ENCODE data around the gene PGAM2. TPM values are rescaled to one million over a fixed set of nuclear protein-coding genes. Genes with fewer than 3 reads are reported as not detected.

PGAM2 gene
- total RNA-seq, 2 experiments from 2014 or later, result 0.49 TPM; not detected in 1

- H3K27ac Mint-ChIP-seq, result no peak overlapping the region
- H3K27me3 Mint-ChIP-seq, result peaks cover 2% of the 10 kb centered on the region
- DNase-seq (no peak), ATAC-seq (no peak)
- peaks cover 16% of the 10 kb centered on the region for H3K4me1 Mint-ChIP-seq (ENCODE audit: low read depth)
- CTCF ChIA-PET, result interaction anchor here (1.7 kb wide), 1 partner anchor 17 kb away, joined by 5 read pairs; the partner anchor contains the start of gene POLD2
- no peaks in the 10 kb centered on the region for H3K9me3 Mint-ChIP-seq
- H3K36me3 Mint-ChIP-seq (ENCODE audit: low read depth), result peaks cover 4% of the 10 kb centered on the region
- H3K4me3 Mint-ChIP-seq, result peak overlapping the region; percentile 81
- intact Hi-C loops (cut with micrococcal nuclease), result no loop called here
- POLR2A ChIA-PET, result interaction anchor here (0.9 to 3.5 kb wide), 11 partner anchors 8 to 62 kb away, joined by 3 to 17 read pairs (median 3); partner anchors contain the start of gene DBNL
- no peak for TF ChIP-seq CTCF (IDR thresholded peaks at IDR 0.05)
These were observed 40.5 kb upstream of the PGAM2 start for GRCh38 chr7:44105832-44106231.

GRCh38 chr7:44104860-44105771 is 39.7 kb upstream of the PGAM2 start:
- intact Hi-C loops (cut with micrococcal nuclease), result no loop called here

GRCh38 chr7:44103923-44104859 is 38.8 kb upstream of the PGAM2 start, which contains the start of gene AEBP1:
AEBP1 (plus strand) TSS chr7:44104345; CDS start chr7:44104666, 321 bp downstream.
- Mint-ChIP-seq H3K4me3 (peak within 1 kb of the TSS; percentile 81), H3K27me3 (peaks cover 2% of the 10 kb centered on the region), H3K27ac (peak within 1 kb of the TSS; percentile 56), H3K36me3 (ENCODE audit: low read depth) (peaks cover 2% of the 10 kb centered on the region), H3K9me3 (no peaks in the 10 kb centered on the region), H3K4me1 (ENCODE audit: low read depth) (peaks cover 19% of the 10 kb centered on the region)
- intact Hi-C loops (cut with micrococcal nuclease), result no loop called here
- POLR2A ChIA-PET, result interaction anchor here (1.0 to 3.5 kb wide), 5 partner anchors 10 to 60 kb away, joined by 3 to 17 read pairs (median 7); partner anchors contain the start of genes DBNL and POLD2
- no peak for TF ChIP-seq CTCF (IDR thresholded peaks at IDR 0.05)
- DNase-seq (peak; percentile 54), ATAC-seq (peak; percentile 67)
- CTCF ChIA-PET, result interaction anchor here (1.1 to 1.7 kb wide), 3 partner anchors 19 to 97 kb away, joined by 3 to 5 read pairs (median 3); partner anchors contain the start of genes POLD2 and YKT6

More at GRCh38 chr7:44104860-44105771, 39.7 kb upstream of the PGAM2 start:
- no peaks in the 10 kb centered on the region for H3K9me3 Mint-ChIP-seq
- ChIA-PET POLR2A (interaction anchor here (0.9 to 3.5 kb wide), 12 partner anchors 8 to 61 kb away, joined by 3 to 17 read pairs (median 4); partner anchors contain the start of genes DBNL and POLD2), CTCF (interaction anchor here (1.1 to 1.7 kb wide), 3 partner anchors 18 to 96 kb away, joined by 3 to 5 read pairs (median 3); partner anchors contain the start of genes POLD2 and YKT6)
- peak overlapping the region; percentile 81 for H3K4me3 Mint-ChIP-seq
- H3K27ac Mint-ChIP-seq, result peak overlapping the region; percentile 56
- peaks cover 3% of the 10 kb centered on the region for H3K36me3 Mint-ChIP-seq (ENCODE audit: low read depth)
- TF ChIP-seq CTCF (IDR thresholded peaks at IDR 0.05), result no peak
- peak; percentile 35 for DNase-seq
- peaks cover 2% of the 10 kb centered on the region for H3K27me3 Mint-ChIP-seq
- ATAC-seq, result peak; percentile 47
- peaks cover 16% of the 10 kb centered on the region for H3K4me1 Mint-ChIP-seq (ENCODE audit: low read depth)

- no peak for TF ChIP-seq CTCF (IDR thresholded peaks at IDR 0.05)
- intact Hi-C loops (cut with micrococcal nuclease), result no loop called here
- Mint-ChIP-seq H3K36me3 (ENCODE audit: low read depth) (peaks cover 2% of the 10 kb centered on the region), H3K4me1 (ENCODE audit: low read depth) (peaks cover 21% of the 10 kb centered on the region), H3K27me3 (peaks cover 2% of the 10 kb centered on the region), H3K9me3 (no peaks in the 10 kb centered on the region), H3K27ac (peak overlapping the region; percentile 18), H3K4me3 (peak overlapping the region; percentile 58)
- POLR2A ChIA-PET, result interaction anchor here (2.2 kb wide), 1 partner anchor 19 kb away, joined by 10 read pairs; the partner anchor contains the start of gene POLD2
- no peak for DNase-seq
- CTCF ChIA-PET, result no interaction called here
- ATAC-seq, result no peak
These were observed 38.2 kb upstream of the PGAM2 start for GRCh38 chr7:44103566-44103922.
